GM23248 (cell line): ENCODE results near the gene MAPK10. TPM values are rescaled to one million over a fixed set of nuclear protein-coding genes. Genes with fewer than 3 reads are reported as not detected.

ENCODE experiments used
- DNase-seq: peaks from one replicate; pipeline ENCODE4 v3.0.0-alpha.2; 2015
- H2AFZ ChIP-seq: fragments of 200-600 bp; sonication (generic); 2 replicates; pipeline ENCODE4 v1.6.1; 2016; ENCODE audit warnings: antibody characterized with exemption
- H3F3A ChIP-seq: fragments of 200-600 bp; sonication (generic); 2 replicates; pipeline ENCODE4 v1.6.1; 2016; ENCODE audit warnings: mild to moderate bottlenecking, antibody characterized with exemption, mixed run types; ENCODE audit not compliant: insufficient read depth
- H3K27ac ChIP-seq: fragments of 200-600 bp; sonication (generic); 2 replicates; pipeline ENCODE4 v1.5.1; 2016; ENCODE audit warnings: mild to moderate bottlenecking
- H3K27me3 ChIP-seq: fragments of 200-600 bp; sonication (generic); replicated peaks from 2 replicates; pipeline ENCODE4 v1.6.1; 2016; ENCODE audit warnings: mild to moderate bottlenecking; ENCODE audit not compliant: insufficient read depth
- H3K36me3 ChIP-seq: fragments of 200-600 bp; sonication (generic); 2 replicates; pipeline ENCODE4 v1.6.1; 2016; ENCODE audit warnings: low read depth, mild to moderate bottlenecking
- H3K4me1 ChIP-seq: fragments of 200-600 bp; sonication (generic); 2 replicates; pipeline ENCODE4 v1.6.1; 2016; ENCODE audit warnings: mild to moderate bottlenecking; ENCODE audit not compliant: insufficient read depth
- H3K4me2 ChIP-seq: fragments of 200-600 bp; sonication (generic); one replicate; pipeline ENCODE4 v1.6.1; 2016; ENCODE audit warnings: mild to moderate bottlenecking; ENCODE audit not compliant: unreplicated experiment
- H3K4me3 ChIP-seq: fragments of 200-600 bp; sonication (generic); 2 replicates; pipeline ENCODE4 v1.5.1; 2016; ENCODE audit warnings: mild to moderate bottlenecking
- H3K79me2 ChIP-seq: fragments of 200-600 bp; sonication (generic); 2 replicates; pipeline ENCODE4 v1.6.1; 2016; ENCODE audit warnings: mild to moderate bottlenecking; ENCODE audit not compliant: insufficient read depth
- H3K9ac ChIP-seq: fragments of 200-600 bp; sonication (generic); 2 replicates; pipeline ENCODE4 v1.6.1; 2016; ENCODE audit warnings: mild to moderate bottlenecking
- H3K9me2 ChIP-seq: fragments of 200-600 bp; sonication (generic); 2 replicates; pipeline ENCODE4 v1.6.1; 2016; ENCODE audit warnings: mixed run types, mild to moderate bottlenecking, moderate library complexity; ENCODE audit not compliant: insufficient read depth
- H3K9me3 ChIP-seq: fragments of 200-600 bp; sonication (generic); one replicate; pipeline ENCODE4 v1.6.1; 2017; ENCODE audit warnings: low read depth
- H4K20me1 ChIP-seq: fragments of 200-600 bp; sonication (generic); 2 replicates; pipeline ENCODE4 v1.6.0; 2016; ENCODE audit not compliant: insufficient read depth
- EZH2 ChIP-seq: fragments of 200-600 bp; sonication (generic); IDR thresholded peaks from 2 replicates; pipeline ENCODE4 v1.6.1; 2018; ENCODE audit warnings: antibody characterized with exemption, mild to moderate bottlenecking; ENCODE audit not compliant: insufficient read depth, poor library complexity, severe bottlenecking
- EZH2phosphoT487 ChIP-seq: fragments of 200-600 bp; sonication (generic); IDR thresholded peaks from 2 replicates; pipeline ENCODE4 v1.6.1; 2018; ENCODE audit warnings: antibody characterized with exemption, moderate library complexity, mild to moderate bottlenecking, low read depth; ENCODE audit not compliant: insufficient read depth
- WGBS, 2 experiments: methylation state at CpG; one replicate each; pipeline ENCODE4 v1.1.6; 2015 to 2017; ENCODE audit warnings: low lambda C conversion rate in 2 of 2, low coverage in 1 of 2; ENCODE audit errors: missing lambda C conversion rate in 2 of 2; 5-methylcytosine and 5-hydroxymethylcytosine counted together
- in situ Hi-C: fragments of 300-500 bp; cut with MboI; formaldehyde crosslinking; loops from 2 replicates; pipeline ENCODE4 v1.15.0; 2020
- polyA plus RNA-seq: library from polyadenylated mRNA; unstranded; fragments of >200 nt; fragmentation: Nextera tagmentation; extraction: Ambion mirVana; gene quantifications from 2 replicates; pipeline ENCODE4 v1.2.1, GENCODE V29; 2016
- total RNA-seq: library from RNA; depleted of rRNA; stranded (reverse); fragments of >200 nt; shearing (Covaris generic); gene quantifications from 2 replicates; pipeline ENCODE4 v1.2.3, GENCODE V29; 2014

The MAPK10 gene
- total and polyA plus RNA-seq, 2 experiments from 2014 or later = 0.73 to 1.3 TPM

GRCh38 chr4:86367577-86367976 is 7.7 kb upstream of the MAPK10 start:
- Histone ChIP-seq H3K9me3 (no peaks in the 10 kb centered on the region), H3K9ac (no peak overlapping the region), H3K4me1 (peaks cover 11% of the 10 kb centered on the region), H3K27me3 (no peaks in the 10 kb centered on the region), H2AFZ (no peak overlapping the region), H3K4me3 (no peak overlapping the region), H3K27ac (peak overlapping the region; percentile 5; the same call in 1 of the 2 replicates), H3K9me2 (no peaks in the 10 kb centered on the region), H3K79me2 (no peaks in the 10 kb centered on the region), H3K4me2 (peak overlapping the region; percentile 39), H3K36me3 (no peaks in the 10 kb centered on the region), H3F3A (0 out of 2 replicates have a peak, but pooled peaks cover 7% of the 10 kb centered on the region), H4K20me1 (no peaks in the 10 kb centered on the region)
- 4 to 5% methylated on average over 1 of the region's 1 CpG for WGBS, 2 experiments
- in situ Hi-C loops = no loop called here
- TF ChIP-seq EZH2 = no peak
- TF ChIP-seq EZH2phosphoT487 = no peak
- peak; percentile 58 for DNase-seq

GRCh38 chr4:86366920-86367319 is 7.1 kb upstream of the MAPK10 start:
- Histone ChIP-seq H3K4me1 (peaks cover 11% of the 10 kb centered on the region), H3K36me3 (no peaks in the 10 kb centered on the region), H3F3A (0 out of 2 replicates have a peak, but pooled peaks cover 7% of the 10 kb centered on the region), H4K20me1 (no peaks in the 10 kb centered on the region), H3K9ac (no peak overlapping the region), H3K27ac (no peak overlapping the region), H3K9me2 (no peaks in the 10 kb centered on the region), H3K79me2 (no peaks in the 10 kb centered on the region), H3K27me3 (no peaks in the 10 kb centered on the region), H2AFZ (no peak overlapping the region), H3K4me3 (no peak overlapping the region), H3K9me3 (no peaks in the 10 kb centered on the region), H3K4me2 (no peak overlapping the region)
- WGBS, 2 experiments = 95 to 97% methylated on average over 1 of the region's 1 CpG
- in situ Hi-C loops = no loop called here
- TF ChIP-seq EZH2 = no peak
- TF ChIP-seq EZH2phosphoT487 = no peak
- DNase-seq = no peak

GRCh38 chr4:86362510-86362909 is 2.7 kb upstream of the MAPK10 start:
- in situ Hi-C loops = no loop called here
- Histone ChIP-seq H3K4me2 (no peak overlapping the region), H3K4me1 (peaks cover 5% of the 10 kb centered on the region), H3K4me3 (no peak overlapping the region), H3K27ac (no peak overlapping the region), H3K9ac (no peak overlapping the region), H2AFZ (no peak overlapping the region), H4K20me1 (no peaks in the 10 kb centered on the region), H3K9me2 (no peaks in the 10 kb centered on the region), H3K79me2 (no peaks in the 10 kb centered on the region), H3K27me3 (no peaks in the 10 kb centered on the region), H3K36me3 (no peaks in the 10 kb centered on the region), H3K9me3 (no peaks in the 10 kb centered on the region), H3F3A (0 out of 2 replicates have a peak, but pooled peaks cover 7% of the 10 kb centered on the region)
- DNase-seq = no peak
- TF ChIP-seq EZH2 = no peak
- TF ChIP-seq EZH2phosphoT487 = no peak

GRCh38 chr4:86358257-86358656 is 1.6 kb downstream of the MAPK10 start:
- Histone ChIP-seq H3K27ac (no peak overlapping the region), H4K20me1 (no peaks in the 10 kb centered on the region), H3K9me2 (no peaks in the 10 kb centered on the region), H3K4me3 (no peak overlapping the region), H2AFZ (no peak overlapping the region), H3K9ac (no peak overlapping the region), H3K4me2 (no peak overlapping the region), H3K27me3 (no peaks in the 10 kb centered on the region), H3K36me3 (no peaks in the 10 kb centered on the region), H3K9me3 (no peaks in the 10 kb centered on the region), H3K79me2 (no peaks in the 10 kb centered on the region), H3F3A (no peaks in the 10 kb centered on the region), H3K4me1 (no peaks in the 10 kb centered on the region)
- 81 to 83% methylated on average over 3 of the region's 3 CpGs for WGBS, 2 experiments
- no peak for DNase-seq
- TF ChIP-seq EZH2 (no peak), EZH2phosphoT487 (no peak)
- in situ Hi-C loops = no loop called here

- no peak overlapping the region for H3K27ac ChIP-seq
- H3K4me2 ChIP-seq = no peak overlapping the region
- no peak overlapping the region for H3K4me3 ChIP-seq
- WGBS, 2 experiments = 3 to 18% methylated on average over 1 of the region's 1 CpG
- no peaks in the 10 kb centered on the region for H3K9me3 ChIP-seq
- H3K9me2 ChIP-seq = no peaks in the 10 kb centered on the region
- no peaks in the 10 kb centered on the region for H3F3A ChIP-seq
- DNase-seq = no peak
- no peaks in the 10 kb centered on the region for H3K79me2 ChIP-seq
- no peaks in the 10 kb centered on the region for H3K36me3 ChIP-seq
- no peak overlapping the region for H3K9ac ChIP-seq
- H3K27me3 ChIP-seq = no peaks in the 10 kb centered on the region
- in situ Hi-C loops = no loop called here
- no peak for TF ChIP-seq EZH2phosphoT487
- TF ChIP-seq EZH2 = no peak
- H3K4me1 ChIP-seq = no peaks in the 10 kb centered on the region
- H4K20me1 ChIP-seq = no peaks in the 10 kb centered on the region
- H2AFZ ChIP-seq = no peak overlapping the region
These were observed 2.2 kb downstream of the MAPK10 start for GRCh38 chr4:86357608-86358007.
